Prostate gland (tissue), 2 donors: ENCODE data around the gene METTL25B. TPM values are rescaled to one million over a fixed set of nuclear protein-coding genes. Genes with fewer than 3 reads are reported as not detected.

ENCODE experiments used
- DNase-seq: peaks from one replicate; pipeline ENCODE4 v3.0.0-alpha.2; 2019; ENCODE audit warnings: low spot score
- H3K27ac ChIP-seq, 2 donors: fragments of 200-600 bp; sonication (generic); 2 replicates each; pipeline ENCODE4 v1.5.1; 2017 to 2019
- H3K27me3 ChIP-seq: fragments of 200-600 bp; sonication (generic); replicated peaks from 2 replicates; pipeline ENCODE4 v1.5.1; 2019; ENCODE audit not compliant: insufficient read depth
- H3K36me3 ChIP-seq, 2 donors: fragments of 200-600 bp; sonication (generic); 1 replicate in 1 of 2; 2 replicates in 1 of 2; pipeline versions ENCODE4 v1.5.1 to v1.8.1; 2017 to 2019
- H3K4me1 ChIP-seq: fragments of 200-600 bp; sonication (generic); replicated peaks from 2 replicates; pipeline ENCODE4 v1.5.1; 2019
- H3K4me3 ChIP-seq, 2 donors: fragments of 200-600 bp; sonication (generic); 2 replicates each; pipeline ENCODE4 v1.5.1; 2017 to 2019
- H3K9me3 ChIP-seq: fragments of 200-600 bp; sonication (generic); 2 replicates; pipeline ENCODE4 v1.5.1; 2017
- POLR2A ChIP-seq: fragments of 450-650 bp; IDR thresholded peaks from one replicate; pipeline ENCODE4 v1.6.1; 2016; ENCODE audit warnings: antibody characterized with exemption, mild to moderate bottlenecking
- POLR2AphosphoS5 ChIP-seq: sonication (generic); formaldehyde crosslinking; IDR thresholded peaks from one replicate; pipeline ENCODE4 v1.6.1; 2017; ENCODE audit warnings: antibody characterized with exemption
- WGBS: methylation state at CpG from one replicate; pipeline ENCODE4 v1.1.5; 2018; 5-methylcytosine and 5-hydroxymethylcytosine counted together
- intact Hi-C: fragments of 100-400 bp; cut with DNase I; formaldehyde crosslinking; loops from one replicate; pipeline ENCODE4 v1.14.2; 2022
- total RNA-seq, 2 donors: library from RNA; depleted of rRNA; stranded (reverse); fragments of >200 nt; gene quantifications; one replicate each; pipeline ENCODE4 v1.1.0, GENCODE V29; 2016
- TF ChIP-seq, protein P1 (sequence below), 4 experiments: fragments of 200-600 bp in 2 of 4; fragments of 450-650 bp in 2 of 4; sonication (generic) in 2 of 4; IDR thresholded peaks; 1 replicate in 3 of 4; 2 replicates in 1 of 4; pipeline ENCODE4 v1.5.1; 2016 to 2019; ENCODE audit warnings: antibody characterized with exemption in 4 of 4, mild to moderate bottlenecking in 2 of 4, moderate library complexity in 2 of 4

METTL25B gene
- 10 to 100 TPM; 62.0 to 69.5 TPM for total RNA-seq

GRCh38 chr1:156727926-156728598, at the start of gene METTL25B:
Gene METTL25B, plus strand, starts transcription at chr1:156728469. Its CDS starts 636 bp downstream, at chr1:156729105.
- TF ChIP-seq POLR2AphosphoS5, result no peak
- TF ChIP-seq, protein P1, sequence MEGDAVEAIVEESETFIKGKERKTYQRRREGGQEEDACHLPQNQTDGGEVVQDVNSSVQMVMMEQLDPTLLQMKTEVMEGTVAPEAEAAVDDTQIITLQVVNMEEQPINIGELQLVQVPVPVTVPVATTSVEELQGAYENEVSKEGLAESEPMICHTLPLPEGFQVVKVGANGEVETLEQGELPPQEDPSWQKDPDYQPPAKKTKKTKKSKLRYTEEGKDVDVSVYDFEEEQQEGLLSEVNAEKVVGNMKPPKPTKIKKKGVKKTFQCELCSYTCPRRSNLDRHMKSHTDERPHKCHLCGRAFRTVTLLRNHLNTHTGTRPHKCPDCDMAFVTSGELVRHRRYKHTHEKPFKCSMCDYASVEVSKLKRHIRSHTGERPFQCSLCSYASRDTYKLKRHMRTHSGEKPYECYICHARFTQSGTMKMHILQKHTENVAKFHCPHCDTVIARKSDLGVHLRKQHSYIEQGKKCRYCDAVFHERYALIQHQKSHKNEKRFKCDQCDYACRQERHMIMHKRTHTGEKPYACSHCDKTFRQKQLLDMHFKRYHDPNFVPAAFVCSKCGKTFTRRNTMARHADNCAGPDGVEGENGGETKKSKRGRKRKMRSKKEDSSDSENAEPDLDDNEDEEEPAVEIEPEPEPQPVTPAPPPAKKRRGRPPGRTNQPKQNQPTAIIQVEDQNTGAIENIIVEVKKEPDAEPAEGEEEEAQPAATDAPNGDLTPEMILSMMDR (IDR thresholded peaks at IDR 0.05), result peak in 2 of 4 experiments; percentile 3 to 12
- intact Hi-C loops, result no loop called here
- no peaks in the 10 kb centered on the region for H3K9me3 ChIP-seq
- no peaks in the 10 kb centered on the region for H3K27me3 ChIP-seq
- H3K27ac ChIP-seq, result peak within 1 kb of the TSS; percentile 94 to 97
- H3K4me1 ChIP-seq, result peaks cover 29% of the 10 kb centered on the region
- peak within 1 kb of the TSS; percentile 68 for H3K4me3 ChIP-seq
- peak; percentile 73 for DNase-seq
- H3K36me3 ChIP-seq, result peaks cover 0 to 3% of the 10 kb centered on the region in 2 donors
- WGBS, result under 1% methylated on average over 34 of the region's 46 CpGs

DNA sequence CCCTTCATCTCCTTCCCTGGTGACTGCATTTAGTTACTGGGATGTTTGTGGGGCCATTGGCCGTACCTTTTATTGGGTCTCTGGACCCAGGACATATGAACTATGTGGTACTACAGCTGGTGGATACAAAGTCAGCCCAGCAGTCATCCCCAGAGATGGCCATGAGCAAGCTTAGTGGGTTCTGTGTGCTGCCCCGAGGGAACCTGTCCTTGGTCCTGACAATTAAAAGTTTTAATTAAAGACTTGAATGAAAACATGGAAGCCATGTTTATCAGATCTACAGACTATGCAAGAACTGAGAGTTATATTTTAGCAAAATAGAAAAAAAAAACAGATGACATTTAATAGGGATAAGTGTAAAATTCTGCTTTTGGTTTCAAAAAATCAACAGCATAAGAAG, 48.2 kb upstream of the METTL25B start:
- intact Hi-C loops, result no loop called here
- H3K27me3 ChIP-seq, result peaks cover 5% of the 10 kb centered on the region

GRCh38 chr1:156681196-156681960, 46.9 kb upstream of the METTL25B start:
- Histone ChIP-seq H3K27ac (no peak overlapping the region), H3K27me3 (peaks cover 5% of the 10 kb centered on the region), H3K9me3 (no peaks in the 10 kb centered on the region), H3K4me3 (no peak overlapping the region), H3K4me1 (peaks cover 4% of the 10 kb centered on the region), H3K36me3 (no peaks in the 10 kb centered on the region)
- intact Hi-C loops, result no loop called here
- 79% methylated on average over 8 of the region's 8 CpGs for WGBS
- TF ChIP-seq POLR2A (no peak), POLR2AphosphoS5 (no peak)
- TF ChIP-seq, protein P1 (IDR thresholded peaks at IDR 0.05), result no peak
- DNase-seq, result no peak

More for the DNA sequence above, 48.2 kb upstream of the METTL25B start:
- TF ChIP-seq, protein P1 (IDR thresholded peaks at IDR 0.05), result no peak
- TF ChIP-seq POLR2AphosphoS5 (no peak), POLR2A (no peak)
- H3K27ac ChIP-seq, result no peak overlapping the region
- 51% methylated on average over 2 of the region's 2 CpGs for WGBS
- no peak for DNase-seq
- peaks cover 4% of the 10 kb centered on the region for H3K4me1 ChIP-seq
- no peak overlapping the region for H3K4me3 ChIP-seq
- no peaks in the 10 kb centered on the region for H3K36me3 ChIP-seq
- no peaks in the 10 kb centered on the region for H3K9me3 ChIP-seq

DNA sequence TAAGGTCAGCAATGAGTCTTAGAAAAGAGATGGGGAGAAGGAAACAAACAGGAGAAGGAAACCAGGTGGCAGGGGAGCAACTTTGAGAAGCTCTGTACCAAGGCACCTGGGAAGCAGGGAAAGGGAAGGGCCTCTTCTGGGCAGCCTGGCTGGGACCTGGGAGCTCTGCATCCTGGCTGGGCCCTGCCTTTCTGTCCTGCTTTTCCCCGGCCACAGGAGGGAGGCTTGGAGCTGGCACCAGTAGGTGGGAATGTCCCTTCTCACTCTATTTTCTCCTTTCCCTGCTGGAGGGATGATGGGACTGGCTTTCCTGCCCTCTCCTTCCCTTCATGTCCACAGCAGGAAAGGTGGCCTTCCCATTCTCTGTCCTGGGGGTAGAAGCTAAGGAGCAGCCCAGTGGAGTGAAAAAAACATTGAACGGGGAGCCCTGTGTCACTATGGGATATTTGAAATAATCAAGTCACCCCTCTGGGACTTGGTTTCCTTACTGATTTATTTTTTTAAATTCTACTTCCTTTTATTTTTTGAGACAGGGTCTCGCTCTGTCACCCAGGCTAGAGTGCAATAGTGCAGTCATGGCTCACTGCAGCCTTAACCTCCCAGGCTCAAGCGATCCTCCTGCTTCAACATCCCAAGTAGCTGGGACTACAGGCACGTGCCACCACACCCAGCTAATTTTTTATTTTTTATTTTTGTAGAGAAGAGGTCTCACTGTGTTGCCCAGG, 45.9 kb upstream of the METTL25B start:
- WGBS, result 59% methylated on average over 5 of the region's 5 CpGs
- TF ChIP-seq POLR2A (no peak), POLR2AphosphoS5 (no peak)
- TF ChIP-seq, protein P1 (IDR thresholded peaks at IDR 0.05), result no peak
- Histone ChIP-seq H3K27ac (no peak overlapping the region), H3K4me1 (no peaks in the 10 kb centered on the region), H3K9me3 (no peaks in the 10 kb centered on the region), H3K27me3 (no peaks in the 10 kb centered on the region), H3K4me3 (no peak overlapping the region), H3K36me3 (no peaks in the 10 kb centered on the region)
- intact Hi-C loops, result no loop called here
- no peak for DNase-seq
